HEK293T (cell line): Measurements from ENCODE around the gene PHLDA3.

Source experiments
- ARNT ChIP-seq: fragments of 450-650 bp; IDR thresholded peaks from 2 replicates; pipeline ENCODE4 v1.6.1; 2017; ENCODE audit warnings: mild to moderate bottlenecking
- BHLHE40 ChIP-seq: fragments of 450-650 bp; IDR thresholded peaks from 2 replicates; pipeline ENCODE4 v1.6.1; 2016; ENCODE audit warnings: mild to moderate bottlenecking, moderate library complexity, borderline replicate concordance
- FOXM1 ChIP-seq: fragments of 450-650 bp; IDR thresholded peaks from 2 replicates; pipeline ENCODE4 v1.6.1; 2017; ENCODE audit warnings: mild to moderate bottlenecking, borderline replicate concordance
- LEF1 ChIP-seq: fragments of 450-650 bp; IDR thresholded peaks from 2 replicates; pipeline ENCODE4 v1.6.1; 2017; ENCODE audit warnings: mild to moderate bottlenecking, borderline replicate concordance
- SP1 ChIP-seq: fragments of 450-650 bp; IDR thresholded peaks from 2 replicates; pipeline ENCODE4 v1.6.1; 2017
- TARDBP ChIP-seq: fragments of 450-650 bp; IDR thresholded peaks from 2 replicates; pipeline ENCODE4 v1.6.1; 2016
- ZNF384 ChIP-seq: fragments of 450-650 bp; IDR thresholded peaks from 2 replicates; pipeline ENCODE4 v1.6.1; 2016

DNA sequence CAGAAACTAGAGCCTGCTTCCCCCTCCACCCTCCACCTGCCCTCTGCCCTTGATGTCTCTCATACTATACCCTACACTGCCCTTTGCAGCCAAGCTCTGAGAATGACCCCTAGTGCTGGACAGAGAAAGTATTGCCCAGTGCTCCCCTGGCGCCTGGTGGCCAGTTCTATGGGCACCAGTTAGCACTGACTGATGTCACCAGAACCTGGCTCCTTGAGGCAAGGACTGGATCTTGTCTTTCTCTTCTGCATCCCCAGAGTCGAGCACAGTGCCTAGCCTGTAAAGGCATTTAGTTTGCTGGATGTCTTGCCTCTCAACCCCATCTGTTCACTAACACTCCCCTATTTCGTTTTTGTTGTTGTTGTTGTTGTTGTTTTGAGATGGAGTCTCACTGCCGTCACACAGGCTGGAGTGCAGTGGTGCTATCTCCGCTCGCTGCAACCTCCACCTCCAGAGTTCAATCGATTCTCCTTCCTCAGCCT, 5.9 kb downstream of the PHLDA3 start:
- TF ChIP-seq FOXM1 (no peak), TARDBP (no peak), ARNT (no peak), BHLHE40 (no peak), LEF1 (no peak), ZNF384 (no peak), SP1 (no peak)
